HG03139 (cell line): ENCODE results near the gene EMP1.

Experiments used
- ATAC-seq: cut with Tn5 transposase; IDR thresholded peaks from one replicate; pipeline ENCODE4 v1.9.1; 2021; ENCODE audit not compliant: unreplicated experiment

Gene EMP1

GRCh38 chr12:13195785-13196129 is 769 bp upstream of the EMP1 start:
- no peak for ATAC-seq

GRCh38 chr12:13197032-13197431 is 506 bp downstream of the EMP1 start:
- no peak for ATAC-seq

- ATAC-seq = no peak
These were observed 1.1 kb downstream of the EMP1 start for GRCh38 chr12:13197526-13198143.

- no peak for ATAC-seq
These were observed 1.7 kb downstream of the EMP1 start for GRCh38 chr12:13198241-13198640.

- no peak for ATAC-seq
These were observed 2.4 kb downstream of the EMP1 start for GRCh38 chr12:13198876-13199275.

GRCh38 chr12:13199592-13199991 is 3.1 kb downstream of the EMP1 start:
- ATAC-seq = no peak

- ATAC-seq = no peak
These were observed 4.3 kb downstream of the EMP1 start for GRCh38 chr12:13200841-13201240.

- no peak for ATAC-seq
These were observed 6.8 kb downstream of the EMP1 start for GRCh38 chr12:13203034-13203922.

GRCh38 chr12:13204428-13204827 is 7.9 kb downstream of the EMP1 start:
- ATAC-seq = no peak

- no peak for ATAC-seq
These were observed 9.5 kb downstream of the EMP1 start for GRCh38 chr12:13205809-13206559.

GRCh38 chr12:13206560-13206897 is 10.0 kb downstream of the EMP1 start:
- ATAC-seq = no peak

GRCh38 chr12:13208533-13209435 is 12.3 kb downstream of the EMP1 start:
- ATAC-seq = no peak

GRCh38 chr12:13209436-13210235 is 13.1 kb downstream of the EMP1 start:
- ATAC-seq = no peak

GRCh38 chr12:13210236-13211190 is 14.0 kb downstream of the EMP1 start:
- ATAC-seq = no peak

- no peak for ATAC-seq
These were observed 14.8 kb downstream of the EMP1 start for GRCh38 chr12:13211191-13211858.

GRCh38 chr12:13211859-13212664 is 15.5 kb downstream of the EMP1 start:
- ATAC-seq = no peak

GRCh38 chr12:13215056-13215455 is 18.5 kb downstream of the EMP1 start:
- ATAC-seq = no peak

- ATAC-seq = no peak
These were observed 22.1 kb downstream of the EMP1 start for GRCh38 chr12:13218641-13219040.
